Nephron progenitor cell (in vitro differentiated cells): ENCODE data around the gene SMC1B.
A peak's percentile ranks its signal among the peaks of the same experiment; 100 is the strongest.

Experiments
- DNase-seq: peaks from one replicate; pipeline ENCODE4 v3.0.0; 2021
- H3K27ac Mint-ChIP-seq: 2 replicates; pipeline ENCODE4 v1.8.0; 2021; ENCODE audit warnings: mild to moderate bottlenecking, moderate library complexity, mixed read lengths
- H3K27me3 Mint-ChIP-seq: 2 replicates; pipeline ENCODE4 v1.8.0; 2021; ENCODE audit warnings: mild to moderate bottlenecking, low read depth, mixed read lengths; ENCODE audit not compliant: poor library complexity
- H3K36me3 Mint-ChIP-seq: 2 replicates; pipeline ENCODE4 v1.8.0; 2021; ENCODE audit warnings: low read depth, mixed read lengths
- H3K4me1 Mint-ChIP-seq: 2 replicates; pipeline ENCODE4 v1.8.0; 2021; ENCODE audit warnings: mixed read lengths
- H3K4me3 Mint-ChIP-seq: 2 replicates; pipeline ENCODE4 v1.8.0; 2021; ENCODE audit warnings: mild to moderate bottlenecking, moderate library complexity, mixed read lengths
- H3K9me3 Mint-ChIP-seq: 2 replicates; pipeline ENCODE4 v1.8.0; 2021; ENCODE audit warnings: mild to moderate bottlenecking, moderate library complexity, mixed read lengths
- TF ChIP-seq, protein P1 (sequence below): fragments of 200-600 bp; sonication (generic); IDR thresholded peaks from 2 replicates; pipeline ENCODE4 v1.5.0; 2021; ENCODE audit warnings: antibody characterized with exemption

The SMC1B gene

GRCh38 chr22:45309422-45310227 lies 103.8 kb downstream of the SMC1B start, which contains the start of gene FAM118A:
Gene FAM118A (plus strand): TSS chr22:45309934. CDS start chr22:45322380, 12,446 bp downstream.
- Mint-ChIP-seq H3K36me3 (peaks cover 9% of the 10 kb centered on the region), H3K4me1 (peaks cover 33% of the 10 kb centered on the region), H3K9me3 (no peaks in the 10 kb centered on the region), H3K4me3 (peak within 1 kb of the TSS; percentile 85), H3K27ac (peak within 1 kb of the TSS; percentile 85), H3K27me3 (peaks cover 17% of the 10 kb centered on the region)
- DNase-seq: peak; percentile 99
- TF ChIP-seq, protein P1, sequence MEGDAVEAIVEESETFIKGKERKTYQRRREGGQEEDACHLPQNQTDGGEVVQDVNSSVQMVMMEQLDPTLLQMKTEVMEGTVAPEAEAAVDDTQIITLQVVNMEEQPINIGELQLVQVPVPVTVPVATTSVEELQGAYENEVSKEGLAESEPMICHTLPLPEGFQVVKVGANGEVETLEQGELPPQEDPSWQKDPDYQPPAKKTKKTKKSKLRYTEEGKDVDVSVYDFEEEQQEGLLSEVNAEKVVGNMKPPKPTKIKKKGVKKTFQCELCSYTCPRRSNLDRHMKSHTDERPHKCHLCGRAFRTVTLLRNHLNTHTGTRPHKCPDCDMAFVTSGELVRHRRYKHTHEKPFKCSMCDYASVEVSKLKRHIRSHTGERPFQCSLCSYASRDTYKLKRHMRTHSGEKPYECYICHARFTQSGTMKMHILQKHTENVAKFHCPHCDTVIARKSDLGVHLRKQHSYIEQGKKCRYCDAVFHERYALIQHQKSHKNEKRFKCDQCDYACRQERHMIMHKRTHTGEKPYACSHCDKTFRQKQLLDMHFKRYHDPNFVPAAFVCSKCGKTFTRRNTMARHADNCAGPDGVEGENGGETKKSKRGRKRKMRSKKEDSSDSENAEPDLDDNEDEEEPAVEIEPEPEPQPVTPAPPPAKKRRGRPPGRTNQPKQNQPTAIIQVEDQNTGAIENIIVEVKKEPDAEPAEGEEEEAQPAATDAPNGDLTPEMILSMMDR: no peak

DNA sequence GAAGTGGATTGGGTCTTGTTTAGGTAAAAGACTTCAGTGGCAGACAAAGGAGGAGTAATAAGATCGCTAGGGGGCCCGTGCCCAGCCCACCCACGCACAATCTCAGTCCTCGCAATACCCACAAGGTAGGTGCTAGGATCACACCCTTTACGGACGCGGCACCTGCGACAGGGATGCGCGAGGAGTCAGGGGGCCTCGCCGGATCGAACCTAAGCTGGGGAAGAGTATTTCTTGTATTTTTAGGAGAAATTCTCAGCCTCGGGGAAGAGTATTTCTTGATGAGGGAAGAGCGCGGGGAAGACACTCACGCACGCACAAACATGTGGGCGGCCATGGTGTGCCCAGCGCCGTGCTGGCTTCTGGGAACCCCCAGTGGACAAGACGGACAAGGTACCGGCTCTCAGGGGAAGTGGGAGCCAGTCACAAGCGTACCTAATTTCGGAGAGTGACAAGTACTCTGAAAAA lies 104.4 kb downstream of the SMC1B start:
- Mint-ChIP-seq H3K27ac (peak overlapping the region; percentile 85), H3K4me1 (peaks cover 33% of the 10 kb centered on the region), H3K27me3 (peaks cover 19% of the 10 kb centered on the region), H3K4me3 (peak overlapping the region; percentile 77), H3K36me3 (peaks cover 9% of the 10 kb centered on the region), H3K9me3 (no peaks in the 10 kb centered on the region)
- DNase-seq: peak; percentile 33
- TF ChIP-seq, protein P1: no peak

DNA sequence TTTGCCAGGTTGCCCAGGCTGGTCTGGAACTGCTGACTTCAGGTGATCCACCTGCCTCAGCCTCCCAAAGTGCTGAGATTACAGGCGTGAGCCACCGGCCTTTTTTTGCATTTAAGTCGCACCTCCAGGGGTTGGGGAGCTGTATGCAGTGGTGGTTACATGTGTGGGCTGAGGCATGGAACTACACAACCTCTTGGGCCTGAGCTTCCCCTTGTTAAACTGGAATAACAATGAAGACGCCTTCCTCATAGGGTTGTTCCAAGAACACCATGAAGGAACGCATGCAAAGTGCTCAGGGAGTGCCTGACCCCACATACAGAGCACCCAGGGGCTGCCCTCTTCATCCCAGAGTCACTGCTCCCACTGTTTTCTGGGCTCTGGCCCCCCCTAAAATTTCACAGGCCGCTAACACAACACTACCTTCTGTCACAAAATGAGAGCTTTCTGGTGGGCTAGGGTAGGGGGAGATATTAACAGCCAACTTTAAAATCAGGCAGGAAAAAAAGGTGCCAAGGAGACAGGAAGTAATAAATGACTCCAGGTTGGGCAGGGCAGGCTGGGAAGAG lies 104.9 kb downstream of the SMC1B start:
- peaks cover 19% of the 10 kb centered on the region for H3K27me3 Mint-ChIP-seq
- peak overlapping the region; percentile 85 for H3K27ac Mint-ChIP-seq
- DNase-seq: no peak
- H3K4me3 Mint-ChIP-seq: peak overlapping the region; percentile 77
- TF ChIP-seq, protein P1: no peak
- H3K36me3 Mint-ChIP-seq: peaks cover 9% of the 10 kb centered on the region
- H3K4me1 Mint-ChIP-seq: peaks cover 33% of the 10 kb centered on the region
- H3K9me3 Mint-ChIP-seq: no peaks in the 10 kb centered on the region

DNA sequence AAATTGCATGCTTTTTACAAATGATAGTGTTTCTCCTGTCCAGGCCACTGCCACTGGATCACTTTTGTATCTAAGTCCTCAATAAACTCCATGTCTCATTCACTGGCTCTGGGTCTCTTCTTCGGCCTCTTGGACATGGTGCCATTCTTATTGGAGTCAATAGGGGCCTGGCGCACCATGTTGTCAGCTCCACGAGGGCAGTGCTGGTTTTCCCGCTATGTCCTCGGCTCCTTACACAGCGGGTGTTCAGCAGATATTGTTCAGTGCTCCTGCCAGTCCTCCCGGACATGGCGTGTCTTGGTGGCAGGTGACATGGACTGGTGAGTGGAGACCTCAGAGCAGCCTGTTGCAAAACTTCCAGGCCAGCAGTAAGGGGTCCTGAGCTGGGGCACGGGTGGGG lies 107.3 kb downstream of the SMC1B start:
- H3K9me3 Mint-ChIP-seq: no peaks in the 10 kb centered on the region
- H3K36me3 Mint-ChIP-seq: no peaks in the 10 kb centered on the region
- H3K4me3 Mint-ChIP-seq: no peak overlapping the region
- H3K4me1 Mint-ChIP-seq: peaks cover 19% of the 10 kb centered on the region
- TF ChIP-seq, protein P1: no peak
- H3K27ac Mint-ChIP-seq: no peak overlapping the region
- H3K27me3 Mint-ChIP-seq: peaks cover 12% of the 10 kb centered on the region
- DNase-seq: no peak

DNA sequence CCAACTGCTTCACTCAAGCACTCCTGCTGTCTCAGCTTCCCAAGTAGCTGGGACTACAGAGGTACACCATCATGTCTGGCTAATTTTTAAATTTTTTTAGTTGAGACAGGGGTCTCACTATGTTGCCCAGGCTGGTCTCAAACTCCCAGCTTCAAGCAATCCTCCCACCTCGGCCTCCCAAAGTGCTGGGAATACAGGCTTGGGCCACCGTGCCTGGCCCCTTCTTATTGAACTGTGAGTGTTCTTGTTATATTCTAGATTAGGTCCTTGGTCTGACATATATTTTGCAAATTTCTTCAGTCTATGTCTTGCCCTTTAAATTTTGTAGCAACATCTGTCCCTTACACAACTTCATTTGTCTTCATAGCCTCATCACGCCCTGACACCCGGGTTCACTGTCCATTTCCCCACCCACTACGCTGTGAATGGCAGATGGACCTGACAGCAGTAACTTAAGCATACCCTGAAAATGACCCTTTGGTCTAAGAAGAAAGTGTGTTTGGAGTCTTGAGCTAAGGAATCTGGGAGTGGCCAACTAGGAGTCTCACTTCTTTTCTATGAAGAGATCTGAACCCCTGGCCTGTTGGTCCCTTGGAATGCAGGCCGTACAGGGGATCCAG lies 107.8 kb downstream of the SMC1B start:
- Mint-ChIP-seq H3K27ac (no peak overlapping the region), H3K9me3 (no peaks in the 10 kb centered on the region), H3K4me3 (no peak overlapping the region), H3K36me3 (no peaks in the 10 kb centered on the region), H3K4me1 (peaks cover 13% of the 10 kb centered on the region), H3K27me3 (peaks cover 12% of the 10 kb centered on the region)
- TF ChIP-seq, protein P1: no peak
- no peak for DNase-seq
